ENCODE results near the gene MYH15.

- TF ChIP-seq, protein P1, sequence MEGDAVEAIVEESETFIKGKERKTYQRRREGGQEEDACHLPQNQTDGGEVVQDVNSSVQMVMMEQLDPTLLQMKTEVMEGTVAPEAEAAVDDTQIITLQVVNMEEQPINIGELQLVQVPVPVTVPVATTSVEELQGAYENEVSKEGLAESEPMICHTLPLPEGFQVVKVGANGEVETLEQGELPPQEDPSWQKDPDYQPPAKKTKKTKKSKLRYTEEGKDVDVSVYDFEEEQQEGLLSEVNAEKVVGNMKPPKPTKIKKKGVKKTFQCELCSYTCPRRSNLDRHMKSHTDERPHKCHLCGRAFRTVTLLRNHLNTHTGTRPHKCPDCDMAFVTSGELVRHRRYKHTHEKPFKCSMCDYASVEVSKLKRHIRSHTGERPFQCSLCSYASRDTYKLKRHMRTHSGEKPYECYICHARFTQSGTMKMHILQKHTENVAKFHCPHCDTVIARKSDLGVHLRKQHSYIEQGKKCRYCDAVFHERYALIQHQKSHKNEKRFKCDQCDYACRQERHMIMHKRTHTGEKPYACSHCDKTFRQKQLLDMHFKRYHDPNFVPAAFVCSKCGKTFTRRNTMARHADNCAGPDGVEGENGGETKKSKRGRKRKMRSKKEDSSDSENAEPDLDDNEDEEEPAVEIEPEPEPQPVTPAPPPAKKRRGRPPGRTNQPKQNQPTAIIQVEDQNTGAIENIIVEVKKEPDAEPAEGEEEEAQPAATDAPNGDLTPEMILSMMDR (conservative IDR thresholded peaks at IDR 0.05; ENCODE audit: low read depth, low read length): no peak
- no peak for TF ChIP-seq POLR2A (IDR thresholded peaks at IDR 0.05; ENCODE audit: low read depth, low read length)
- TF ChIP-seq, protein P2, sequence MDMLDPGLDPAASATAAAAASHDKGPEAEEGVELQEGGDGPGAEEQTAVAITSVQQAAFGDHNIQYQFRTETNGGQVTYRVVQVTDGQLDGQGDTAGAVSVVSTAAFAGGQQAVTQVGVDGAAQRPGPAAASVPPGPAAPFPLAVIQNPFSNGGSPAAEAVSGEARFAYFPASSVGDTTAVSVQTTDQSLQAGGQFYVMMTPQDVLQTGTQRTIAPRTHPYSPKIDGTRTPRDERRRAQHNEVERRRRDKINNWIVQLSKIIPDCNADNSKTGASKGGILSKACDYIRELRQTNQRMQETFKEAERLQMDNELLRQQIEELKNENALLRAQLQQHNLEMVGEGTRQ (IDR thresholded peaks at IDR 0.05; ENCODE audit: low read depth, low read length): no peak
- TF ChIP-seq MXI1 (IDR thresholded peaks at IDR 0.05; ENCODE audit: borderline replicate concordance, low read depth, low read length): no peak
- no peak for TF ChIP-seq SMC3 (IDR thresholded peaks at IDR 0.05; ENCODE audit: low read depth, low read length)
- no peak for TF ChIP-seq ELK1 (IDR thresholded peaks at IDR 0.05; ENCODE audit: borderline replicate concordance, low read depth, low read length)
Measured at GRCh38 chr3:108486338-108486737, 24.1 kb downstream of the MYH15 start.

All from IMR-90 (cell line).